Kidney glomerular epithelial cell (primary cell): ENCODE data around the gene C16orf90.
"Not testable (repeated sequence)": the region's sequence is repeated elsewhere in the genome, so short reads cannot be mapped to it uniquely, and the experiment has no call there.

Experiments
- DNase-seq: peaks from one replicate; lab custom pipeline; 2025; lab: John Stamatoyannopoulos, UW

Gene C16orf90

GRCh38 chr16:3513892-3514583 lies 18.7 kb upstream of the C16orf90 start:
- DNase-seq = no peak

- no peak for DNase-seq
These were observed 16.2 kb upstream of the C16orf90 start for GRCh38 chr16:3511286-3512180.

DNA sequence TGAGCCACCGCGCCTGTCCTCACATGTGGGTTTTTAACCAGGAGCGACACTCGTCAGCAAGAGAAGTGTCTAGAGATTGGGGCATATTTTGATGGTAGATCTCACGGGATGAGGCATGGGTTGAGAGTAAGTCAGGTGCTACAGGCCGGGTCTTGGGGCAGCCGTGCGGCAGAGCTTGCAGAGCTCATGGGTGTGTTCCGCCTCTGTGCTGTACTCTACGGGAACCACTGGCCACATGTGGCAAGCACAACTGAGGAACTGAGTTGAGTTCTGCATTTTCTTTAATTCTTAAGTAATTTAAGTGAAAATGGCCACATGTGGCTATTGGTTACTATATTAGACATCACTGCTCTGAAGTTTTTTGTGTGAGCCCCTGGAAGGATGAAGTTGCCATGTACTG lies 15.1 kb upstream of the C16orf90 start:
- no peak for DNase-seq

GRCh38 chr16:3509470-3509928 lies 14.2 kb upstream of the C16orf90 start:
- no peak for DNase-seq

DNA sequence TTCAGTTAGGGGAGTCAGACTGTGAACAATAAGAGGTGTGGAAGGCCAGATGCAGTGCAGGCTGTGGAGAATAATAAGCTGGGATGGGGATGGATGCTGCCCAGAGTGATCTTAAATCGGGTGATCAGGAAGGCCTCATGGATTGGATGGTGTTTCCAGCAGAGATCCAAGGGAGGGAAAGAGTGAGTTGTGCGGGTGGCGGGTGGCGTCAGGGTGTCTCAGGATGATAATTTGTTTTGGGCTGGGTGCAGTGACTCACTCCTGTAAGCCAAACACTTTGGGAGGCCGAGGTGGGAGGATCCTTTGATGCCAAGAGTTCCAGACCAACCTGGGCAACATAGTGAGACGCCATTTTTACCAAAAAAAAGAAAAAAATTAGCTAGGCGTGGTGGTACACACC lies 13.4 kb upstream of the C16orf90 start:
- no peak for DNase-seq

- DNase-seq = no peak
These were observed 8.2 kb upstream of the C16orf90 start for GRCh38 chr16:3503523-3503922.

GRCh38 chr16:3501783-3502400 lies 6.6 kb upstream of the C16orf90 start:
- no peak for DNase-seq

- not testable (repeated sequence) for DNase-seq
These were observed 6.1 kb upstream of the C16orf90 start for GRCh38 chr16:3501412-3501761.

DNA sequence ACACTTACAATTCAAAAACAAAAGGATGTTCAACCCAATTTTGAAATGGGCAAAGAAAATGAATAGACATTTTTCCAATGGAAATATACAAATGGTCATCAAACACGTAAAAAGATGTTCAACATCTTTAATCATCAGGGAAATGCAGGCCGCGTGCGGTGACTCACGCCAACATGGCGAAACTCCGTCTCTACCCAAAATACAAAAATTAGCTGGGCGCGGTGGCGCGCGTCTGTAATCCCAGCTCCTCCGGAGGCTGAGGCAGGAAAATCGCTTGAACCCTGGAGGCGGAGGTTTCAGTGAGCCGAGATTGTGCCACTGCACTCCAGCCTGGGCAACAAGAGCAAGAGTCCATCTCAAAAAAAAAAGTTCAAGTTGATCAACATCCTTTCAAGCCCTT lies 3.7 kb upstream of the C16orf90 start:
- no peak for DNase-seq

DNA sequence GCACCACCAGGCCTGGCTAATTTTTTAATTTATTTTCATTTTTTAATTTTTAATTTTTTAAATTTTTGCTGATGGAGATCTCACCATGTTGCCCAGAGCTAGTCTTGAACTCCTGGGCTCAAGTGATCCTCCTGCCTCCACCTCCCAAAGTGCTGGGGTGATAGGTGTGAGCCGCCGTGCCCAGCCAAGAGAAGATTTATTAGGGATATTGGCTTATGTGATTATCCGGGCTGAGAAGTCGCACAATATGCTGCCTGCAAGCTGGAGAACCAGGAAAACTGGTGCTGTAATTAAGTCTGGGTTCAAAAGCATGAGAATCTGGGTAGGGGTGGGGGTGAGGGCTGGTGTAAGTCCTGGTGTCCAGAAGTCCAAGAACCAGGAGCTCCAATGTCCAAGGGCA lies 2.5 kb upstream of the C16orf90 start:
- no peak for DNase-seq

GRCh38 chr16:3496386-3496785 lies 1.1 kb upstream of the C16orf90 start:
- no peak for DNase-seq

DNA sequence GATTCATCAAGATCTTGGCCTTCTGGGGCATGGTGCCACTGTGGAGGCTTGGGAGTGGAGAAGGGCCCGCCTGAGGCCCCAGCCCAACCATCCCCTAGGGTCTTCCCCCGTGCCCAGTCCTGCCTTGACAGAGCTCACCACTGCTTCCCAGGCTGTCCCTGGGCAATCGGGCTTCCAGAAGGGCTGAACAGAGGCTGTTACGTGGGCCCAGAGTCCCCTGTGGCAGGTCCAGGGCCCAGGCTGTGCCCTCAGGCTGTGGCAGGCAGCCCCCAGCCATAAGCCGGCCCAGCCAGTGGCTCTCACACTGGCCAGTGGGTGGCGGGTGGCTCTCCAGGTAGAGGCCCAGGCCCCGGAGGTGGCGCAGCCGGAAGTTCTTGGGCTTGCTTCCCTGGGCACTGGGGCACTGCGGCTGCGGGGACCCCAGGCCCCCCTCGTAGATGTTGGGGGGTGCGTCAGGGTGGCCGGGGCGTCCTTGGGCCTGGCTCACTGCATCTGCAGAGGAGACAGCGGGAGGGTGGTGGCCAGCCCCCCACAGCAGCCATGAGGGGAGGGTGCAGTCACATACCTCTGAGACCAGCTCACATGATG lies 809 bp downstream of the C16orf90 start:
- no peak for DNase-seq

GRCh38 chr16:3492356-3492755 lies 2.9 kb downstream of the C16orf90 start:
- no peak for DNase-seq

DNA sequence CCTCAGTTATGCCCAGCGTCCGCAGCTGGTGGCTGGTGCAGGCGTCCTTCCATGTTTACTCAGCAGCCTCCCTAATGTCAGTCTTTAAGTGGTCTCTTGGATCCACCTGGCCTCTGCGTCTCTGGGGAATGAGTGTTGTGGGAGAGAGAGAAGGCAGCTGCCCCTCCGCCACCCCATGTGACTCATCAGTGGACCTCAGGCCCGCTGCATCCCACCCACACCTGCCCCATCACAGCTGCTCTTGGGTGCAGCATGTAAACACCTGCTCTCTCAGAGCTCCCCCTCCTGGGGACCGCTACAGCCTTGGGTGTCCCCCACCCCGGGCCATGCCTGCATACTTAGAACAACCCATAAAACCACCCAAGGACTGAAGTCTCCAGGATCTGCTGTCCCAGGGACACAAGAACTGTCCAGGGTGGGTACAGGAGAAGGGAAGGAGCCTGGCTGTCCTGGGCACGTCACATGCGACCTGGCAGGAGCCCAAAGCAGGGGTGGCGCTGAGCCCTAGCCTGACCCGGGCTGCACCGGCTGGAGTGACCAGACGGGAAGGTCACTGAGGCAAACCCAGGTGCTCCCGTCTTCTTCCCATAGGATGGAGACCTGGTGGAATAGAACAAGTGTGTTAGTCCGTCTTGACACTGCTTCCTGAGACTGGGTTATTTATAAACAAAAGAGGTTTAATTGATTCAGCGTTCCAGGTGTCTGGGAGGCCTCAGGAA lies 4.2 kb downstream of the C16orf90 start:
- DNase-seq = no peak

- DNase-seq = no peak
These were observed 6.5 kb downstream of the C16orf90 start for GRCh38 chr16:3488801-3489200.

- no peak for DNase-seq
These were observed 7.5 kb downstream of the C16orf90 start for GRCh38 chr16:3487521-3488410.

- DNase-seq = no peak
These were observed 8.6 kb downstream of the C16orf90 start for GRCh38 chr16:3486506-3487215.

- DNase-seq = no peak
These were observed 9.3 kb downstream of the C16orf90 start for GRCh38 chr16:3485821-3486505.

DNA sequence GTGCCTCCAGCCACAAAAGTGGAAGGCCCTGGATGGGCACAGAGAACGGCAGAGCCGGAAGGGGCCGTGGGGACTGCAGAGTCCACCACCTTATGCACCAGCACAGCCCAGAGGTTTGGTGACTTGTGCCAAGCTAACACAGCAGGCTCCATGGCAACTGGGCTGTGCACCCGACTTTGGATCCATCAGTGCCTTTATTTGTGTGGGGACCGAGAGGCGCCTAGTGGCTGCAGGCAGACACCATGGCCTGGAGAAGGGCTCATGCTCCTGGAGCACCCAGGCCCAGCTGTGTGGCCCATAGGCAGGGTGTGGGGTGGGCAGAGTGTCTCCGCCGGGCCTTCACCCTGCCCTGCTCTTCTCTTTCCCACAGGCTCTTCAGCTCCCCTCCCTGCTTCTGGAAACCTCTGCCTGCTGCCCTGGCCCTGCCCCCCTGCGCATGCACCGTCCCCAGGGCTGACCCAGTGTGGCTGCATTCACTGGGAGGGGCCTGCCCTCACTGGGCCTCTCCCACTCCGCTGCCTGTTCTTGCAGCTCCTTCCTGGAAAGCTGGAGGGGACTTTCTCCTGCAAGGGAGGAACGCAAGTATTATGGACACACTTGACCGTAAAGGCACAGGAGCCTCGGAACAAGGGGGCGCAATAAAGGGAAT lies 10.1 kb downstream of the C16orf90 start:
- DNase-seq = no peak
